WI38 (cell line): Measurements from ENCODE around the gene MYO3A.

ENCODE experiments used
- H3K4me3 ChIP-seq: 2 replicates; pipeline ENCODE4 v1.5.1; 2011; ENCODE audit warnings: low read depth, mild to moderate bottlenecking, control low read depth, low read length
- CTCF ChIP-seq: IDR thresholded peaks from 2 replicates; pipeline ENCODE4 v1.5.1; 2012; ENCODE audit warnings: low read depth, mild to moderate bottlenecking, control low read depth, low read length

The MYO3A gene

GRCh38 chr10:26022831-26023230, 88.8 kb downstream of the MYO3A start:
- H3K4me3 ChIP-seq, result no peak overlapping the region
- TF ChIP-seq CTCF, result no peak

- H3K4me3 ChIP-seq, result no peak overlapping the region
- TF ChIP-seq CTCF, result no peak
Measured at GRCh38 chr10:26024303-26024702, 90.3 kb downstream of the MYO3A start.

- TF ChIP-seq CTCF, result no peak
Measured at GRCh38 chr10:26025523-26025922, 91.5 kb downstream of the MYO3A start.

GRCh38 chr10:26029858-26030257, 95.8 kb downstream of the MYO3A start:
- no peak overlapping the region for H3K4me3 ChIP-seq
- TF ChIP-seq CTCF, result no peak

More at GRCh38 chr10:26025523-26025922, 91.5 kb downstream of the MYO3A start:
- H3K4me3 ChIP-seq, result no peak overlapping the region

GRCh38 chr10:26031300-26031699, 97.3 kb downstream of the MYO3A start:
- no peak overlapping the region for H3K4me3 ChIP-seq
- no peak for TF ChIP-seq CTCF

GRCh38 chr10:26043469-26043868, 109.4 kb downstream of the MYO3A start:
- no peak for TF ChIP-seq CTCF
- H3K4me3 ChIP-seq, result no peak overlapping the region

- no peak overlapping the region for H3K4me3 ChIP-seq
- no peak for TF ChIP-seq CTCF
Measured at GRCh38 chr10:26044141-26044749, 110.2 kb downstream of the MYO3A start.
